Spleen (tissue), 11 donors: ENCODE results near the gene ZNF860. TPM values are rescaled to one million over a fixed set of nuclear protein-coding genes. Genes with fewer than 3 reads are reported as not detected.

Experiments used
- DNase-seq: peaks from one replicate; pipeline ENCODE4 v3.0.0-alpha.2; 2020
- H3K27ac ChIP-seq, 8 donors: fragments of 200-600 bp; sonication (generic) in 7 of 8; 1 replicate in 4 of 8; 2 replicates in 4 of 8; pipeline versions ENCODE4 v1.5.0 to v1.8.0; 2016 to 2021; ENCODE audit warnings: inconsistent platforms in 4 of 8, mild to moderate bottlenecking in 4 of 8, moderate library complexity in 1 of 8
- H3K27me3 ChIP-seq, 7 donors: fragments of 200-600 bp; sonication (generic) in 6 of 7; replicated peaks in 1 of 7; 1 replicate in 4 of 7; 2 replicates in 3 of 7; pipeline versions ENCODE4 v1.5.0 to v1.8.0; 2016 to 2021; ENCODE audit warnings: inconsistent platforms in 3 of 7, mild to moderate bottlenecking in 1 of 7
- H3K36me3 ChIP-seq, 6 donors: fragments of 200-600 bp; sonication (generic) in 5 of 6; 1 replicate in 4 of 6; 2 replicates in 2 of 6; pipeline versions ENCODE4 v1.5.0 to v1.8.0; 2016 to 2021; ENCODE audit warnings: inconsistent platforms in 2 of 6
- H3K4me1 ChIP-seq, 6 donors: fragments of 200-600 bp; sonication (generic) in 5 of 6; 1 replicate in 3 of 6; 2 replicates in 3 of 6; pipeline versions ENCODE4 v1.5.0 to v1.8.0; 2016 to 2021; ENCODE audit warnings: inconsistent platforms in 3 of 6
- H3K4me3 ChIP-seq, 8 donors: fragments of 200-600 bp; sonication (generic) in 7 of 8; 1 replicate in 4 of 8; 2 replicates in 4 of 8; pipeline versions ENCODE4 v1.5.0 to v1.8.0; 2016 to 2021; ENCODE audit warnings: inconsistent platforms in 4 of 8, mild to moderate bottlenecking in 4 of 8, moderate library complexity in 2 of 8
- H3K9me3 ChIP-seq, 8 donors: fragments of 200-600 bp; sonication (generic) in 7 of 8; 1 replicate in 4 of 8; 2 replicates in 4 of 8; pipeline versions ENCODE4 v1.5.0 to v1.8.0; 2016 to 2021; ENCODE audit warnings: inconsistent platforms in 4 of 8
- POLR2A ChIP-seq, 3 donors: fragments of 450-650 bp; IDR thresholded peaks; one replicate each; pipeline ENCODE4 v1.5.1; 2017; ENCODE audit warnings: antibody characterized with exemption in 3 of 3, mild to moderate bottlenecking in 1 of 3
- POLR2AphosphoS5 ChIP-seq, 3 donors: sonication (generic); formaldehyde crosslinking; IDR thresholded peaks; one replicate each; pipeline ENCODE4 v1.5.1; 2017; ENCODE audit warnings: antibody characterized with exemption in 3 of 3
- WGBS, 5 donors: extraction: QIAGEN DNeasy Blood & Tissue Kit in 3 of 5; methylation state at CpG; one replicate each; pipeline versions ENCODE4 v1.1.5 to v1.1.7; 2013 to 2018; 5-methylcytosine and 5-hydroxymethylcytosine counted together
- intact Hi-C: fragments of 100-400 bp; cut with DNase I; formaldehyde crosslinking; loops from one replicate; pipeline ENCODE4 v1.15.0; 2023; ENCODE audit warnings: low total_unique reads
- polyA plus RNA-seq, 3 donors: library from polyadenylated mRNA; stranded (reverse); fragments of 200-250 nt; gene quantifications; one replicate each; pipeline ENCODE4 v1.2.1, GENCODE V29; 2013
- total RNA-seq, 7 donors: library from RNA; depleted of rRNA in 3 of 7; stranded (reverse); fragments of >200 nt in 3 of 7; fragmentation: NEBNext Ultra II Directional in 4 of 7; extraction: Animal tissue kit (Norgen Biotek cat#: 25700) in 4 of 7; gene quantifications; one replicate each; pipeline versions ENCODE4 v1.1.0 to v1.2.1, GENCODE V29; 2016 to 2021
- TF ChIP-seq, protein P1 (sequence below), 11 experiments: fragments of 200-600 bp in 7 of 11; fragments of 450-650 bp in 4 of 11; sonication (generic) in 4 of 11; IDR thresholded peaks in 8 of 11; conservative IDR thresholded peaks in 3 of 11; 1 replicate in 7 of 11; 2 replicates in 4 of 11; pipeline versions ENCODE4 v1.4.0 to v1.8.0; 2016 to 2021; ENCODE audit warnings: antibody characterized with exemption in 11 of 11, inconsistent platforms in 4 of 11, mild to moderate bottlenecking in 1 of 11
- donor health status: healthy with polysubstance abuse.
- donor health status: DM: no; HTN: no; CAD: no; lungs with moderate emphysema.
- donor health status: DM: no; HTN: no; CAD: no.
- donor health status: Bipolar disorder and iron deficiency.
- donor health status: healthy.
- donor health status: DM: no; HTN: no; CAD: no.
- donor health status: DM: yes; HTN: yes; CAD: no.

ZNF860 gene
- total and polyA plus RNA-seq, 10 donors: 1.3 to 9.5 (median 4.5) TPM

DNA sequence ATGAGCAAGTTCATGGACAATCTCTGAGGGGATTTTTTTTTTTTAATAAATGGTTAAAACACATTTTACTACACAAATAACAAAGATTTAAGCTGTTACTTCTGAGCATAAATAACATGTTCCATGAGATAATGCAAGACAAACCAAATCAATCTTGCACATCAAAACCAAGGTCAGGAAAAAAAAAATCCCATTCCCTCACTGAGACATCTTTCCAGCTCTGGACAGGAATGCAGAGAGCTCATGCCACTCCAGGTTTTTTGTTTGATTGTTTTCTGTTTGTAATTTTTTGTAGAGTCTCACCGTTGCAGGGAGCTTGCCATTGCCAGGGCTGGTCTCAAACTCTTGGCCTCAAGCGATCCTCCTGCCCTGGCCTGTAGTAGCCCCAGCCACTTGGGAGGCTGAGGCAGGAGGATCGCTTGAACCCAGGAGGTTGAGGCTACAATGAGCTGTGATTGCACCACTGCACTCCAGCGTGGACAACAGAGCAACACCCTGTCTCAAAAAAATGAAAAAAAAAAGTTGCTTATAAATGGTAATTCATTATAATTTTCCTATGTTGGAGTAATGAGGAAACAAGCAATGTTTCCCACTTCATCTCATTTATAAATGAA is 14.5 kb upstream of the ZNF860 start:
- intact Hi-C loops: no loop called here
- H3K27me3 ChIP-seq: no peaks in the 10 kb centered on the region
- H3K9me3 ChIP-seq: no peaks in the 10 kb centered on the region
- no peak overlapping the region for H3K4me3 ChIP-seq
- no peaks in the 10 kb centered on the region for H3K36me3 ChIP-seq
- DNase-seq: no peak
- H3K27ac ChIP-seq: peak overlapping the region in 6 of 8 donors; percentile 16 to 64 (median 44)
- H3K4me1 ChIP-seq: peaks cover 4 to 69% (median 24%) of the 10 kb centered on the region in 6 donors
- TF ChIP-seq POLR2AphosphoS5 (IDR thresholded peaks at IDR 0.05): no peak
- 83 to 92% (median 86%) methylated on average over 4 of the region's 4 CpGs for WGBS, 5 donors

DNA sequence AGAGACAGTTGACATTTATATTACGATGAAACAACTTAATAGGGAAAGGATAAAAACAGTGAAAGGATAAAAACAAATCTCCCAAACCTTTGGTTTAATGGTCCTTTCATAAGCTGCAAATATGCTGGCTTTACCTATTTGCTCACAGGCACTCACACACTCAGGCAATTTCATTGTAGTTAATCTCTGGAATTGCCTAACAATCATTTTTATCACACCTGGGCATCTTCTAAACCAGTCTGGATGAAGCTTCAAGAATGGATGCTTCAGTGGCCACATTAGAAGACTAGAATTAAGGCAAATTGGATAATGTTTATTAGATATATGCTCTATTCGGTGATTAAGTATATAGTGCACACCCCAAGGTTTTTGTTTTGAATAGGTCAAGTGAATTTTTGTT is 14.0 kb upstream of the ZNF860 start:
- no peaks in the 10 kb centered on the region for H3K9me3 ChIP-seq
- 84 to 92% (median 89%) methylated on average over 2 of the region's 2 CpGs for WGBS, 5 donors

DNA sequence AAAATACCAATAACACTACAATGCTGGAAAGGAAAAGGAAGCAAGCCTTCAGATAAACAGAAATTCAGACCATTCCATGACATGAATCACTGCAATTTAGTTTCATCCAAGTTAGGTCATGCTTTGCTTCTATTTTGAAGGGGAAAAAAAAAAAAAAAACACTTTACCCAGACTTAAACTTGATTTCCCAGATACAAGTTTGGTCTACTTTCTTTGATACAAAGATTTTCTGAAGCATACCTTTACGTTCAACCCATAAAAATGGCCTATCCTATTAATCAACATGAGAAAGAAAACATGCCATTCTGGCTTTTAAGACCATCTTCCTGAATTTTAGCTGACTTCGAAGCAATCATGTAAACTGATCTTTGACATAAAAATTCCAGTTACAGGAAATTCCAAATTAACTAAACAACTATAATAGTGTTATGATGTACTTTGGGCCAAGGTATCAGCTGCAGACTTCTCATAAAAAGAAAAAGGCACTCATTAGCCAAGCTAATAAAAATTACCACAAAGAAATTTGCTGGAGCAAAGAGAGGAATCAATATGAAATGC is 13.1 kb upstream of the ZNF860 start:
- H3K4me3 ChIP-seq: no peak overlapping the region
- H3K9me3 ChIP-seq: no peaks in the 10 kb centered on the region
- H3K36me3 ChIP-seq: no peaks in the 10 kb centered on the region
- DNase-seq: no peak
- 64 to 76% (median 68%) methylated on average over 2 of the region's 2 CpGs for WGBS, 5 donors
- H3K4me1 ChIP-seq: peaks cover 8 to 69% (median 24%) of the 10 kb centered on the region in 6 donors
- intact Hi-C loops: no loop called here
- peak overlapping the region in 7 of 8 donors; percentile 18 to 64 (median 48) for H3K27ac ChIP-seq
- no peaks in the 10 kb centered on the region for H3K27me3 ChIP-seq
- TF ChIP-seq POLR2AphosphoS5 (IDR thresholded peaks at IDR 0.05) (no peak), POLR2A (IDR thresholded peaks at IDR 0.05) (no peak)
- TF ChIP-seq, protein P1, sequence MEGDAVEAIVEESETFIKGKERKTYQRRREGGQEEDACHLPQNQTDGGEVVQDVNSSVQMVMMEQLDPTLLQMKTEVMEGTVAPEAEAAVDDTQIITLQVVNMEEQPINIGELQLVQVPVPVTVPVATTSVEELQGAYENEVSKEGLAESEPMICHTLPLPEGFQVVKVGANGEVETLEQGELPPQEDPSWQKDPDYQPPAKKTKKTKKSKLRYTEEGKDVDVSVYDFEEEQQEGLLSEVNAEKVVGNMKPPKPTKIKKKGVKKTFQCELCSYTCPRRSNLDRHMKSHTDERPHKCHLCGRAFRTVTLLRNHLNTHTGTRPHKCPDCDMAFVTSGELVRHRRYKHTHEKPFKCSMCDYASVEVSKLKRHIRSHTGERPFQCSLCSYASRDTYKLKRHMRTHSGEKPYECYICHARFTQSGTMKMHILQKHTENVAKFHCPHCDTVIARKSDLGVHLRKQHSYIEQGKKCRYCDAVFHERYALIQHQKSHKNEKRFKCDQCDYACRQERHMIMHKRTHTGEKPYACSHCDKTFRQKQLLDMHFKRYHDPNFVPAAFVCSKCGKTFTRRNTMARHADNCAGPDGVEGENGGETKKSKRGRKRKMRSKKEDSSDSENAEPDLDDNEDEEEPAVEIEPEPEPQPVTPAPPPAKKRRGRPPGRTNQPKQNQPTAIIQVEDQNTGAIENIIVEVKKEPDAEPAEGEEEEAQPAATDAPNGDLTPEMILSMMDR (IDR thresholded peaks at IDR 0.05 in 8 of 11, conservative IDR thresholded peaks at IDR 0.05 in 3 of 11): no peak

More for the DNA sequence above, 14.0 kb upstream of the ZNF860 start:
- peaks cover 4 to 69% (median 24%) of the 10 kb centered on the region in 6 donors for H3K4me1 ChIP-seq
- no peak for TF ChIP-seq POLR2A (IDR thresholded peaks at IDR 0.05)
- no peak for TF ChIP-seq POLR2AphosphoS5 (IDR thresholded peaks at IDR 0.05)
- TF ChIP-seq, protein P1 (IDR thresholded peaks at IDR 0.05 in 8 of 11, conservative IDR thresholded peaks at IDR 0.05 in 3 of 11): no peak
- DNase-seq: no peak
- peak overlapping the region in 7 of 8 donors; percentile 18 to 64 (median 48) for H3K27ac ChIP-seq
- no peak overlapping the region for H3K4me3 ChIP-seq
- no peaks in the 10 kb centered on the region for H3K36me3 ChIP-seq
- H3K27me3 ChIP-seq: no peaks in the 10 kb centered on the region
- intact Hi-C loops: no loop called here

DNA sequence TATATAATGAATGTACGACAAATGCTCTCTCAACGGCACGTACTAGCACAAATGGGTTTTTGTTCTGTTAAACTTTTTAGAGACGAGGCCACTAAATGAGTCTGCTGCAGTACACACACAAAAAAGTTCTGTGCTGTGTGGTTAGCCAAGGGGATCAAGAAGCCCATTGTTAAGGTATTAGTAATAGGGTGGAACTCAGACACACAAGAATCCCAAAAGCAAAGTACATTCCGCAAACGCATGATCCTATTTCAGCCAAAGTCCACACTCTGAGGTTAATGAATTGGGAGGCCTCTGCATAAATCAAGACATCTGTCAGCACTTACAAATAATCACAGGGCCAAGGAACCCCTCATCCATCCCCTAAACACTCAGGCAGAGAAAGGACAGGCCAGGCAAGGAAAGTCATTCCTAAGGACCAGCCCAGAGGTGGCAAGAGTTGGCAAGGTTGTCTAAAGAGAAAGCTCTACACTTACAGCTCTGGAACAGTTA is 12.6 kb upstream of the ZNF860 start:
- 83 to 91% (median 88%) methylated on average over 6 of the region's 6 CpGs for WGBS, 5 donors
- Histone ChIP-seq H3K4me1 (peaks cover 9 to 74% (median 25%) of the 10 kb centered on the region in 6 donors), H3K27ac (peak overlapping the region in 7 of 8 donors; percentile 1 to 64 (median 48)), H3K4me3 (no peak overlapping the region), H3K9me3 (no peaks in the 10 kb centered on the region), H3K36me3 (no peaks in the 10 kb centered on the region), H3K27me3 (no peaks in the 10 kb centered on the region)
- TF ChIP-seq, protein P1 (IDR thresholded peaks at IDR 0.05 in 8 of 11, conservative IDR thresholded peaks at IDR 0.05 in 3 of 11): no peak
- no peak for TF ChIP-seq POLR2AphosphoS5 (IDR thresholded peaks at IDR 0.05)
- TF ChIP-seq POLR2A (IDR thresholded peaks at IDR 0.05): no peak
- intact Hi-C loops: no loop called here
- no peak for DNase-seq
